Fibroblast of lung (primary cell): ENCODE measurements around the gene SEMA5A.

Experiments
- CTCF ChIP-seq, 2 donors: IDR thresholded peaks in 1 of 2; conservative IDR thresholded peaks in 1 of 2; 1 replicate in 1 of 2; 2 replicates in 1 of 2; pipeline ENCODE4 v1.5.1; 2011 to 2012; ENCODE audit warnings: low read length in 2 of 2, control low read depth in 1 of 2, inconsistent platforms in 1 of 2, low read depth in 1 of 2, mild to moderate bottlenecking in 1 of 2
- EZH2 ChIP-seq: IDR thresholded peaks from 2 replicates; pipeline ENCODE4 v1.5.1; 2012; ENCODE audit warnings: low read length, control low read depth, mild to moderate bottlenecking; ENCODE audit errors: missing control alignments

GRCh38 chr5:9441610-9442009 is 104.3 kb downstream of the SEMA5A start:
- TF ChIP-seq EZH2 = no peak
- TF ChIP-seq CTCF (conservative IDR thresholded peaks at IDR 0.05 in 1 of 2, IDR thresholded peaks at IDR 0.05 in 1 of 2; ENCODE audit: low read depth in 1 of 2, low read length in 2 of 2) = no peak
